Left cardiac atrium (tissue), 4 donors: ENCODE data around the gene RELT. TPM values are rescaled to one million over a fixed set of nuclear protein-coding genes. Genes with fewer than 3 reads are reported as not detected.

Experiments used
- ATAC-seq, 2 donors: fragments of 200-7000 bp; cut with Tn5 transposase; one replicate each; pipeline ENCODE4 v1.9.1; 2020; ENCODE audit warnings: mild to moderate bottlenecking in 2 of 2, moderate library complexity in 2 of 2
- DNase-seq: peaks from one replicate; pipeline ENCODE4 v3.0.0-alpha.2; 2020
- intact Hi-C, 2 donors: fragments of 100-400 bp; cut with DNase I; formaldehyde crosslinking; loops; one replicate each; pipeline versions ENCODE4 v1.14.1 to v1.15.1; 2022 to 2023
- total RNA-seq, 2 donors: library from RNA; stranded (reverse); fragmentation: NEBNext Ultra II Directional; extraction: Animal tissue kit (Norgen Biotek cat#: 25700); gene quantifications; one replicate each; pipeline ENCODE4 v1.2.1, GENCODE V29; 2021
- donor health status: DM: no; HTN: yes; CAD: no.
- donor health status: DM: no; HTN: yes; CAD: no; lungs with severe emphysema.
- donor health status: DM: yes; HTN: yes; CAD: no.
- donor health status: Dilated cardiomyopathy.

RELT gene
- total RNA-seq, 2 donors from 2014 or later: 4.3 to 8.3 TPM

- no peak for ATAC-seq
- DNase-seq: no peak
- intact Hi-C loops: no loop called here
These were observed 21.4 kb downstream of the RELT start for GRCh38 chr11:73397468-73398131.

- ATAC-seq: no peak
- DNase-seq: no peak
- intact Hi-C loops: no loop called here
These were observed 21.9 kb downstream of the RELT start for GRCh38 chr11:73398132-73398526.

- intact Hi-C loops: no loop called here
- no peak for ATAC-seq
- DNase-seq: no peak
These were observed 22.5 kb downstream of the RELT start for GRCh38 chr11:73398721-73399120.

- peak; percentile 19 for ATAC-seq
- no peak for DNase-seq
- intact Hi-C loops: no loop called here
These were observed 23.0 kb downstream of the RELT start for GRCh38 chr11:73399159-73399590.

- DNase-seq (no peak), ATAC-seq (no peak)
- intact Hi-C loops: no loop called here
These were observed 23.4 kb downstream of the RELT start for GRCh38 chr11:73399636-73400035.

- DNase-seq: no peak
- intact Hi-C loops: no loop called here
- no peak for ATAC-seq
These were observed 24.1 kb downstream of the RELT start for GRCh38 chr11:73400293-73400692.

- intact Hi-C loops: no loop called here
- DNase-seq (no peak), ATAC-seq (no peak)
These were observed 25.2 kb downstream of the RELT start for GRCh38 chr11:73401217-73401923.

GRCh38 chr11:73401924-73402833 lies 26.0 kb downstream of the RELT start:
- ATAC-seq (no peak), DNase-seq (no peak)
- intact Hi-C loops: no loop called here

GRCh38 chr11:73402834-73403185 lies 26.6 kb downstream of the RELT start:
- DNase-seq (no peak), ATAC-seq (no peak)
- intact Hi-C loops: no loop called here

- no peak for DNase-seq
- intact Hi-C loops: no loop called here
- ATAC-seq: no peak
These were observed 27.3 kb downstream of the RELT start for GRCh38 chr11:73403541-73403940.

GRCh38 chr11:73404048-73404447 lies 27.8 kb downstream of the RELT start:
- DNase-seq: peak; percentile 71
- ATAC-seq: peak; percentile 82 to 87
- intact Hi-C loops: loop anchor here in 1 of 2 donors (2.0 kb wide), 1 partner anchor 257 kb away; no protein-coding TSS in a partner anchor

- intact Hi-C loops: loop anchor here (2.0 to 5.0 kb wide), 3 partner anchors 193 to 256 kb away; partner anchors contain the start of gene FAM168A (in 1 of the 2)
These were observed 28.4 kb downstream of the RELT start for GRCh38 chr11:73404506-73405145.

GRCh38 chr11:73405146-73405510 lies 28.9 kb downstream of the RELT start:
- intact Hi-C loops: loop anchor here (2.0 to 5.0 kb wide), 3 partner anchors 192 to 256 kb away; partner anchors contain the start of gene FAM168A (in 1 of the 2)
- DNase-seq (no peak), ATAC-seq (no peak)

More at GRCh38 chr11:73404506-73405145, 28.4 kb downstream of the RELT start:
- DNase-seq: no peak
- ATAC-seq: no peak

- intact Hi-C loops: loop anchor here (5.0 kb wide), 2 partner anchors 191 to 251 kb away; partner anchors contain the start of gene FAM168A (in 1 of the 2)
- ATAC-seq (no peak), DNase-seq (no peak)
These were observed 29.9 kb downstream of the RELT start for GRCh38 chr11:73406131-73406530.

- intact Hi-C loops: loop anchor here (5.0 kb wide), 2 partner anchors 191 to 251 kb away; partner anchors contain the start of gene FAM168A (in 1 of the 2)
- ATAC-seq (no peak), DNase-seq (no peak)
These were observed 30.4 kb downstream of the RELT start for GRCh38 chr11:73406619-73407018.

GRCh38 chr11:73409431-73409830 lies 33.2 kb downstream of the RELT start:
- intact Hi-C loops: loop anchor here (5.0 kb wide), 2 partner anchors 188 to 248 kb away; partner anchors contain the start of gene FAM168A (in 1 of the 2)
- DNase-seq: no peak
- no peak for ATAC-seq

GRCh38 chr11:73410627-73411026 lies 34.4 kb downstream of the RELT start:
- ATAC-seq: no peak
- intact Hi-C loops: no loop called here
- no peak for DNase-seq

GRCh38 chr11:73411031-73411430 lies 34.8 kb downstream of the RELT start:
- intact Hi-C loops: no loop called here
- DNase-seq (no peak), ATAC-seq (no peak)

GRCh38 chr11:73412308-73412707 lies 36.1 kb downstream of the RELT start:
- no peak for DNase-seq
- intact Hi-C loops: no loop called here
- no peak for ATAC-seq
